Mucosa of descending colon (tissue), 3 donors: Measurements from ENCODE around the gene PTPRN2. TPM values are rescaled to one million over a fixed set of nuclear protein-coding genes. Genes with fewer than 3 reads are reported as not detected.

Experiments
- ATAC-seq: fragments of 200-7000 bp; cut with Tn5 transposase; one replicate; pipeline ENCODE4 v1.9.1; 2020; ENCODE audit warnings: mild to moderate bottlenecking, moderate library complexity
- DNase-seq, 3 donors: peaks; one replicate each; pipeline ENCODE4 v3.0.0-alpha.2; 2020
- H3K36me3 ChIP-seq: fragments of 200-600 bp; one replicate; pipeline ENCODE4 v1.8.0; 2021; ENCODE audit warnings: low read depth, mild to moderate bottlenecking
- H3K4me1 ChIP-seq: fragments of 200-600 bp; one replicate; pipeline ENCODE4 v1.8.0; 2021; ENCODE audit warnings: low read depth, mild to moderate bottlenecking
- H3K4me3 ChIP-seq: fragments of 200-600 bp; one replicate; pipeline ENCODE4 v1.8.0; 2021; ENCODE audit warnings: mild to moderate bottlenecking
- H3K9me3 ChIP-seq: fragments of 200-600 bp; one replicate; pipeline ENCODE4 v1.8.0; 2021; ENCODE audit warnings: mild to moderate bottlenecking
- intact Hi-C, 2 donors: fragments of 100-400 bp; cut with DNase I in 1 of 2; cut with micrococcal nuclease in 1 of 2; formaldehyde crosslinking; loops; one replicate each; pipeline versions ENCODE4 v1.11.0 to v1.11.1; 2022; cut with DNase I, micrococcal nuclease
- total RNA-seq, 3 donors: library from RNA; stranded (reverse); fragmentation: NEBNext Ultra II Directional in 2 of 3; extraction: Animal tissue kit (Norgen Biotek cat#: 25700) in 2 of 3; gene quantifications; one replicate each; pipeline versions ENCODE4 v1.2.1 to v1.2.4, GENCODE V29; 2021 to 2023
- TF ChIP-seq, protein P1 (sequence below): fragments of 200-600 bp; IDR thresholded peaks from one replicate; pipeline ENCODE4 v1.8.0; 2022; ENCODE audit warnings: antibody characterized with exemption, mild to moderate bottlenecking
- donor health status: DM: no; HTN: no; CAD: no; lungs with moderate emphysema.
- donor health status: DM: no; HTN: no; CAD: no.
- donor health status: DM: no; HTN: yes; CAD: no.

The PTPRN2 gene
- total RNA-seq, 3 donors from 2014 or later, result 12.5 to 28.0 (median 26.2) TPM

DNA sequence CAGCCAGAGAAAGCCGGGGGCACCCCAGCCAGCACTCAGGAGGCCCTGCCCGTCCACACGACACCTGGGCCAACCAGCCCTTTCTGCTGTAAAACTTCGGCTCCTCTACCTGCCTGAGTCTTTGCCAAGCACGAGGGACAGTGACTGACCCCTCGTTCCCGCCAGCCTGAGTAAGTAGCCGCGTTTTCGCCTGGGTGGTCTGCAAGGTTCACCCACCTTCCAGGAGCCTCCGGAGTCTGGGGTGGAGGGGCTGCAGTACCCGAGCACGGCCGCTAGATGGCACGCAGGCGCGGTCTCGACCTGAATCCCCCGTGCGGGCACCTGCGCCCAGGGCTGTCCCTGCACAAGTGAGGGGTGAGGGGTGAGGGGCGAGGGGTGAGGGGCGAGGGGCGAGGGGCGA lies 192.7 kb downstream of the PTPRN2 start:
- no peak overlapping the region for H3K4me3 ChIP-seq
- TF ChIP-seq, protein P1, sequence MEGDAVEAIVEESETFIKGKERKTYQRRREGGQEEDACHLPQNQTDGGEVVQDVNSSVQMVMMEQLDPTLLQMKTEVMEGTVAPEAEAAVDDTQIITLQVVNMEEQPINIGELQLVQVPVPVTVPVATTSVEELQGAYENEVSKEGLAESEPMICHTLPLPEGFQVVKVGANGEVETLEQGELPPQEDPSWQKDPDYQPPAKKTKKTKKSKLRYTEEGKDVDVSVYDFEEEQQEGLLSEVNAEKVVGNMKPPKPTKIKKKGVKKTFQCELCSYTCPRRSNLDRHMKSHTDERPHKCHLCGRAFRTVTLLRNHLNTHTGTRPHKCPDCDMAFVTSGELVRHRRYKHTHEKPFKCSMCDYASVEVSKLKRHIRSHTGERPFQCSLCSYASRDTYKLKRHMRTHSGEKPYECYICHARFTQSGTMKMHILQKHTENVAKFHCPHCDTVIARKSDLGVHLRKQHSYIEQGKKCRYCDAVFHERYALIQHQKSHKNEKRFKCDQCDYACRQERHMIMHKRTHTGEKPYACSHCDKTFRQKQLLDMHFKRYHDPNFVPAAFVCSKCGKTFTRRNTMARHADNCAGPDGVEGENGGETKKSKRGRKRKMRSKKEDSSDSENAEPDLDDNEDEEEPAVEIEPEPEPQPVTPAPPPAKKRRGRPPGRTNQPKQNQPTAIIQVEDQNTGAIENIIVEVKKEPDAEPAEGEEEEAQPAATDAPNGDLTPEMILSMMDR, result peak; percentile 82
- peaks cover 9% of the 10 kb centered on the region for H3K4me1 ChIP-seq
- DNase-seq (peak in 2 of 3 donors; percentile 66 to 72), ATAC-seq (peak; percentile 64)
- H3K36me3 ChIP-seq, result no peaks in the 10 kb centered on the region
- intact Hi-C loops, result no loop called here
- no peaks in the 10 kb centered on the region for H3K9me3 ChIP-seq

DNA sequence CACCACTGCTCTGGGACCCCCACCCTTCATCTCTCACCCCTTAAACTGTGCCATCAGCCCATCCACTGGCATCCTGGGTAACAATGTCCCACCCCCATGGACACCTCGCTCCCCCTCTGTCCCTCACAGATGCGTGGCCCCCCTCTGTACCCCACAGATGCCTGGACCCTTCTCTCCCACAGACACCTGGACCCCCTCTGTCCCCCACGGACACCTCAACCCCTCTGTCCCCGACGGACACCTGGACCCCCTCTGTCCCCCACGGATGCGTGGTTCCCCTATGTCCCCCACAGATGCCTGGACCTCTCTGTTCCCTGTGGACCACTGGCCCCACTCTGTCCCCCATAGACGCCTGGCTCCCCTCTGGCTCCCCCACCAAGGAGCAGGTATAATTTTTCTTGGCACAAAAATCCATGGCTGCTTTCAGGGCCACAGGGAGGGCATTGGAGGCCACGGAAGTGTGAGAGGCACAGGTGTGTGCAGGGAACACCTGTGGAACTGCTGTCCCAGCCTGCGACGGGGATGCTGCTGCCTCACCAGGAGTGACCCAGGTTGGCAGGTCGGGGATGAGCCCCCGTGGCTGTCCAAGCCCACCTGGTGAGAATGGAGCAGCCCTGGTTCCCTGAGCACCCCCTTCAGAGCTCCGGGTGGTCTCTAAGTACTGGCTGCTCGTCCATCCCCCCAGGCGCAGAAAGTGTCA lies 193.5 kb downstream of the PTPRN2 start:
- H3K4me3 ChIP-seq, result no peak overlapping the region
- intact Hi-C loops, result no loop called here
- no peaks in the 10 kb centered on the region for H3K9me3 ChIP-seq
- no peaks in the 10 kb centered on the region for H3K36me3 ChIP-seq
- DNase-seq, result no peak
- TF ChIP-seq, protein P1, result no peak
- peaks cover 9% of the 10 kb centered on the region for H3K4me1 ChIP-seq
- ATAC-seq, result no peak

DNA sequence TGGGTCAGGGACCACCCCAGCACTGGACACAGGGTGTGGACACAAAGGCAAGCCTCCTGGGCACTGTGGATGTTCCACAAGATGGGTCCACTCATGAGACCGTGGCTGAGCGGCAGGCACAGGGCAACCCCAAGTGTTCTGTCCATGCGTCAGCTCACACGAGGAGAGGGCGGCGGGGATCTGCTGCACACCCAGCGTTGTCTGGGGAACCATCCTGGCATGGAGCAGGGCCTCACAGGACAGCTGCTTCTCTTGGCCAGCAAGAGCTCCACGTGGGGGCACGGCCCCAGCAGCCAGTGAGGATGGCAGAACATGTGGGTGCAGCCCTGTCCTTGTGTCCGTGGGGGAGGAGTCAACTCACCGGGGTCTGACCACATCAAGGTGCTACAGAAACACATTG lies 195.4 kb downstream of the PTPRN2 start:
- no peak for DNase-seq
- Histone ChIP-seq H3K9me3 (no peaks in the 10 kb centered on the region), H3K36me3 (no peaks in the 10 kb centered on the region), H3K4me3 (no peak overlapping the region), H3K4me1 (peaks cover 9% of the 10 kb centered on the region)
- no peak for ATAC-seq
- intact Hi-C loops, result no loop called here
- TF ChIP-seq, protein P1, result no peak

DNA sequence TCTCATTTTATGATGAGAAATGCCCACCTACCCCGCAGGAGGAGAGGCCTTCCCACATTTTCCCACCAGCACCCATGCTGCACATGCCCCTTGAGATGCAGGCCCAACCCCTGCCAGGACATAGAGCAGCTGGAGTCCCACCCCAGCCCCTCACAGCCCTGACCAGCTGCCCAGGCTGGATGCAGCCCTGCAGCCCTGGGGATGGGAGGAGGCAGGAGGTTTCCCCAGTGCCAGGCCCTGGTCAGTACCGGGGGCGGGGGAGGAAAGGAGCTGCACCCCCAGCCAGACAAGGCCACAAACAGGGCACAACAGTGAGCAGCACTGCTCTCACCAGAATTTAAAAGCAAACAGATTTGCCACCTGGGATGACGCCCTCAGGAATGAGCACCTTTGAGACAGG lies 196.1 kb downstream of the PTPRN2 start:
- no peaks in the 10 kb centered on the region for H3K36me3 ChIP-seq
- ATAC-seq (no peak), DNase-seq (no peak)
- H3K4me3 ChIP-seq, result no peak overlapping the region
- intact Hi-C loops, result no loop called here
- peaks cover 3% of the 10 kb centered on the region for H3K4me1 ChIP-seq
- TF ChIP-seq, protein P1, result no peak
- no peaks in the 10 kb centered on the region for H3K9me3 ChIP-seq

DNA sequence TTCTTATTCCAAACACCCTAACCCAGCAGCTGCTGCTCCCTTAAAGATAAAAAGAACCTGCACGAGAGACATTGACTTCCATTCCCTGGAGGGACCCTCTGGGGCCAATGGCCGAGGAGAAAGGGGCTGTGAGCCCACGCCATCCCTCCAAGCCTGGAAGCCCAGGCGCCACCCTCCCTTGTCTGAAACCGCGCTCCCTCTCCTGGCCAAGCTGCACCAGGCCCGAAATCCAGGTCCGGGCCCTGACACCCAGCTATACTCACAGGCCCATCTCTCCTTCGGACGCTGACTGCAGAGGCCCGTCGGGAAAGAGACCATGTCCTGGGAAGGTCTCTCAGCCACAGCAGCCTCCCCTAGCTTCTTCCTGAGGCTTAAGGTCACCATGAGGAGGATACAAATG lies 196.5 kb downstream of the PTPRN2 start:
- DNase-seq (no peak), ATAC-seq (no peak)
- Histone ChIP-seq H3K4me1 (peaks cover 3% of the 10 kb centered on the region), H3K9me3 (no peaks in the 10 kb centered on the region), H3K36me3 (no peaks in the 10 kb centered on the region), H3K4me3 (no peak overlapping the region)
- intact Hi-C loops, result no loop called here
- TF ChIP-seq, protein P1, result no peak
